HCT116 (cell line): ENCODE results near the gene SND1. TPM values are rescaled to one million over a fixed set of nuclear protein-coding genes. Genes with fewer than 3 reads are reported as not detected.

ENCODE experiments used
- ATAC-seq: fragments of 200-7000 bp; cut with Tn5 transposase; 2 replicates; pipeline ENCODE4 v1.9.1; 2020; ENCODE audit warnings: mild to moderate bottlenecking, moderate library complexity
- BruUV-seq: library from RNA; stranded (reverse); fragments of 400-500 nt; replicated peaks from 2 replicates; lab custom pipeline; 2021; lab: Mats Ljungman, UMichigan
- CTCF ChIA-PET: fragments of 300-600 bp; sonication (Branson Sonifier 250); formaldehyde crosslinking; loops from one replicate; lab custom pipeline; 2021; ENCODE audit warnings: antibody characterized with exemption; lab: Charles Lee
- POLR2A ChIA-PET: fragments of 300-600, 350-600 bp; sonication (Branson Sonifier 250); formaldehyde crosslinking; loops from one replicate; lab custom pipeline; 2021; ENCODE audit warnings: antibody characterized with exemption; lab: Charles Lee
- RAD21 ChIA-PET, 2 experiments: fragments of 300-600 bp; sonication (Branson Sonifier 250); formaldehyde crosslinking; loops; one replicate each; lab custom pipeline; 2023; ENCODE audit warnings: low total read pairs in 2 of 2; ENCODE audit not compliant: uncharacterized antibody in 2 of 2, unreplicated experiment in 2 of 2, low non-redundant PET in 1 of 2; lab: Charles Lee
- DNase-seq: peaks from one replicate; pipeline ENCODE4 v3.0.0-alpha.2; 2010; ENCODE audit warnings: low read depth, low spot score
- H2AFZ ChIP-seq: fragments of 200-600 bp; shearing (Covaris generic), sonication (generic); 2 replicates; pipeline ENCODE4 v1.6.1; 2017; ENCODE audit warnings: low read depth, mixed run types, mixed read lengths, antibody characterized with exemption, low read length; ENCODE audit not compliant: poor library complexity, severe bottlenecking
- H3K27ac ChIP-seq: 2 replicates; pipeline ENCODE4 v1.5.1; 2012; ENCODE audit warnings: low read depth, low read length
- H3K27me3 ChIP-seq: fragments of 200-600 bp; sonication (generic); 2 replicates; pipeline ENCODE4 v1.6.1; 2016; ENCODE audit warnings: mixed run types, low read length, mixed read lengths; ENCODE audit not compliant: insufficient read depth
- H3K36me3 ChIP-seq, 2 experiments: fragments of 200-500 bp in 1 of 2; fragments of 200-600 bp in 1 of 2; sonication (Bioruptor generic) in 1 of 2; sonication (generic) in 1 of 2; 2 replicates each; pipeline versions ENCODE4 v1.5.1 to v1.6.1; 2014 to 2016; ENCODE audit warnings: low read length in 2 of 2, inconsistent platforms in 1 of 2, mixed read lengths in 1 of 2, mixed run types in 1 of 2; ENCODE audit not compliant: insufficient read depth in 2 of 2, control insufficient read depth in 1 of 2
- H3K4me1 ChIP-seq, 2 experiments: fragments of 200-600 bp in 1 of 2; sonication (generic) in 1 of 2; 2 replicates each; pipeline versions ENCODE4 v1.5.1 to v1.6.1; 2012 to 2017; ENCODE audit warnings: low read length in 2 of 2, inconsistent platforms in 1 of 2, mild to moderate bottlenecking in 1 of 2, mixed read lengths in 1 of 2, mixed run types in 1 of 2, moderate library complexity in 1 of 2; ENCODE audit not compliant: insufficient read depth in 2 of 2, control insufficient read depth in 1 of 2
- H3K4me2 ChIP-seq: fragments of 200-600 bp; sonication (generic); 2 replicates; pipeline ENCODE4 v1.6.1; 2017; ENCODE audit warnings: mixed run types, low read length, mixed read lengths
- H3K4me3 ChIP-seq, 2 experiments: fragments of 200-600 bp in 1 of 2; sonication (generic) in 1 of 2; replicated peaks in 1 of 2; 2 replicates each; pipeline ENCODE4 v1.5.1; 2011 to 2016; ENCODE audit warnings: low read length in 2 of 2, control low read depth in 1 of 2, low read depth in 1 of 2, mild to moderate bottlenecking in 1 of 2, mixed read lengths in 1 of 2, mixed run types in 1 of 2
- H3K79me2 ChIP-seq: fragments of 200-600 bp; sonication (generic); 2 replicates; pipeline ENCODE4 v1.6.1; 2017; ENCODE audit warnings: mild to moderate bottlenecking, mixed run types, low read length, moderate library complexity, mixed read lengths; ENCODE audit not compliant: insufficient read depth
- H3K9ac ChIP-seq: fragments of 200-600 bp; sonication (generic); 2 replicates; pipeline ENCODE4 v1.6.1; 2016; ENCODE audit warnings: low read length, mixed read lengths
- H3K9me2 ChIP-seq: fragments of 200-600 bp; sonication (generic), shearing (Covaris generic); 2 replicates; pipeline ENCODE4 v1.6.1; 2017; ENCODE audit warnings: mixed run types, mild to moderate bottlenecking, moderate library complexity; ENCODE audit not compliant: insufficient read depth
- H3K9me3 ChIP-seq, 2 experiments: fragments of 200-500 bp in 1 of 2; fragments of 200-600 bp in 1 of 2; sonication (Bioruptor generic) in 1 of 2; sonication (generic) in 1 of 2; 2 replicates each; pipeline ENCODE4 v1.6.1; 2014 to 2017; ENCODE audit warnings: low read length in 2 of 2, mixed read lengths in 2 of 2, inconsistent platforms in 1 of 2, low read depth in 1 of 2, mild to moderate bottlenecking in 1 of 2, mixed run types in 1 of 2, moderate library complexity in 1 of 2; ENCODE audit not compliant: control insufficient read depth in 1 of 2, insufficient read depth in 1 of 2
- H4K20me1 ChIP-seq: fragments of 200-600 bp; sonication (generic), shearing (Covaris generic); 2 replicates; pipeline ENCODE4 v1.6.1; 2017; ENCODE audit warnings: mixed run types, mild to moderate bottlenecking, moderate library complexity; ENCODE audit not compliant: insufficient read depth
- CBX3 ChIP-seq: IDR thresholded peaks from 2 replicates; pipeline ENCODE4 v1.6.1; 2012; ENCODE audit warnings: low read depth
- EGR1 ChIP-seq: IDR thresholded peaks from 2 replicates; pipeline ENCODE4 v1.6.1; 2012; ENCODE audit warnings: low read depth
- EZH2 ChIP-seq: fragments of 200-600 bp; sonication (generic); IDR thresholded peaks from 2 replicates; pipeline ENCODE4 v1.6.1; 2017; ENCODE audit warnings: antibody characterized with exemption, mixed run types
- EZH2phosphoT487 ChIP-seq: fragments of 200-600 bp; IDR thresholded peaks from 2 replicates; pipeline ENCODE4 v1.6.1; 2018; ENCODE audit warnings: antibody characterized with exemption, borderline replicate concordance
- FOSL1 ChIP-seq: IDR thresholded peaks from 2 replicates; pipeline ENCODE4 v1.6.1; 2012; ENCODE audit warnings: low read depth
- JUND ChIP-seq: IDR thresholded peaks from 2 replicates; pipeline ENCODE4 v1.6.1; 2012
- MAX ChIP-seq: IDR thresholded peaks from 2 replicates; pipeline ENCODE4 v1.6.1; 2012
- POLR2A ChIP-seq: IDR thresholded peaks from 2 replicates; pipeline ENCODE4 v1.7.0; 2011; ENCODE audit warnings: borderline replicate concordance; ENCODE audit not compliant: insufficient read depth, insufficient read length; ENCODE audit errors: extremely low read depth
- POLR2AphosphoS5 ChIP-seq: IDR thresholded peaks from 2 replicates; pipeline ENCODE4 v1.6.1; 2011; ENCODE audit warnings: mild to moderate bottlenecking, low read depth, low read length, moderate library complexity
- RAD21 ChIP-seq: IDR thresholded peaks from 2 replicates; pipeline ENCODE4 v1.6.1; 2012; ENCODE audit warnings: low read depth, mild to moderate bottlenecking
- REST ChIP-seq: IDR thresholded peaks from 2 replicates; pipeline ENCODE4 v1.6.1; 2012; ENCODE audit warnings: low read depth
- SIN3A ChIP-seq: IDR thresholded peaks from 2 replicates; pipeline ENCODE4 v1.6.1; 2012; ENCODE audit warnings: low read depth
- SP1 ChIP-seq: IDR thresholded peaks from 2 replicates; pipeline ENCODE4 v1.6.1; 2012; ENCODE audit warnings: low read depth
- SRF ChIP-seq: IDR thresholded peaks from 2 replicates; pipeline ENCODE4 v1.6.1; 2012; ENCODE audit warnings: low read depth
- TCF7L2 ChIP-seq: IDR thresholded peaks from 2 replicates; pipeline ENCODE4 v1.7.0; 2011; ENCODE audit warnings: borderline replicate concordance, inconsistent platforms; ENCODE audit not compliant: insufficient read depth, insufficient read length; ENCODE audit errors: extremely low read depth
- YY1 ChIP-seq: IDR thresholded peaks from 2 replicates; pipeline ENCODE4 v1.6.1; 2011; ENCODE audit warnings: low read length, low read depth, moderate library complexity, mild to moderate bottlenecking; ENCODE audit not compliant: insufficient replicate concordance; ENCODE audit errors: extremely low read depth
- ZBTB33 ChIP-seq: IDR thresholded peaks from 2 replicates; pipeline ENCODE4 v1.6.1; 2011; ENCODE audit warnings: mild to moderate bottlenecking, low read length, moderate library complexity; ENCODE audit not compliant: insufficient replicate concordance; ENCODE audit errors: extremely low read depth
- ZFX ChIP-seq: fragments of 450-650 bp; IDR thresholded peaks from 2 replicates; pipeline ENCODE4 v1.6.1; 2017
- ZNF274 ChIP-seq: fragments of 200-500 bp; sonication (Bioruptor generic); IDR thresholded peaks from 2 replicates; pipeline ENCODE4 v1.6.1; 2014; ENCODE audit warnings: mild to moderate bottlenecking, low read depth, low read length, inconsistent platforms
- intact Hi-C: fragments of 100-400 bp; cut with micrococcal nuclease; formaldehyde crosslinking; loops from 2 replicates; pipeline ENCODE4 v1.10.0; 2022
- total RNA-seq: library from RNA; stranded (reverse); gene quantifications from one replicate; pipeline ENCODE4 v1.2.1, GENCODE V29; 2021; ENCODE audit not compliant: unreplicated experiment
- TF ChIP-seq, protein P1 (sequence below), 3 experiments: fragments of 200-600 bp in 1 of 3; sonication (generic) in 1 of 3; IDR thresholded peaks in 2 of 3; conservative IDR thresholded peaks in 1 of 3; 2 replicates each; pipeline ENCODE4 v1.5.1; 2012 to 2017; ENCODE audit warnings: low read depth in 2 of 3, low read length in 2 of 3, antibody characterized with exemption in 1 of 3, borderline replicate concordance in 1 of 3, control low read depth in 1 of 3, mild to moderate bottlenecking in 1 of 3, mixed read lengths in 1 of 3, mixed run types in 1 of 3, moderate library complexity in 1 of 3; ENCODE audit not compliant: insufficient read depth in 1 of 3

SND1 gene
- total RNA-seq, 1 experiment from 2014 or later, result 169 TPM

DNA sequence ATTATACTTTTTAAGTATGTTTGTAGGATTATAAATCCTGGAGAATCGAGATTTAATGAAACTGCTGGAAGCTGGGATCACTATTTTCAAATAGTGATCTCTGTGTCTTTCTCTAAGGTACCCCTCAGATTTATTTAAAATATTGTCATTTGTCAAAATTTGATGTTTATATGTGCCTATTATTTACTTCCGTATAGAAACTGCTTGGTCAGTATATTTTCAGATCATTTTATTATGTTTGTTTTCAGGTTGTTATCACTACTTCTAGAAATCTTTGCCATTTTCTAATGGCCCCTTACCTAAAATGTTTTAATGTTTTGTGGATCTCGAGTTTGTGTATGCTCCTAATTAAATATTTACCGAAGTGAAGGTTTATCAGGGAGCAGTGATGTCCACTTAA is 183.7 kb downstream of the SND1 start:
- intact Hi-C loops, result no loop called here
- Histone ChIP-seq H3K4me1 (no peaks in the 10 kb centered on the region), H3K79me2 (peaks cover 65% of the 10 kb centered on the region), H3K9ac (no peak overlapping the region), H3K9me3 (peaks cover 0 to 6% of the 10 kb centered on the region in 2 experiments; a peak in 2 of 4 replicates), H3K27ac (no peak overlapping the region), H2AFZ (no peak overlapping the region), H3K36me3 (0 out of 4 replicates have a peak, but pooled peaks cover 0 to 3% of the 10 kb centered on the region in 2 experiments), H3K9me2 (no peaks in the 10 kb centered on the region; the same call in 1 of the 2 replicates), H4K20me1 (peaks cover 4% of the 10 kb centered on the region; the same call in 1 of the 2 replicates), H3K4me3 (no peak overlapping the region)
- no TSS peak for BruUV-seq
- no peak for DNase-seq
- CTCF ChIA-PET, result no interaction called here
- TF ChIP-seq YY1 (no peak), ZBTB33 (no peak), TCF7L2 (no peak), POLR2A (no peak), CBX3 (no peak), RAD21 (no peak), EZH2phosphoT487 (no peak), MAX (no peak), ZNF274 (no peak), REST (no peak), POLR2AphosphoS5 (no peak), SIN3A (no peak), SP1 (no peak), SRF (no peak), FOSL1 (no peak), EZH2 (no peak), JUND (no peak), EGR1 (no peak), ZFX (no peak)
- TF ChIP-seq, protein P1, sequence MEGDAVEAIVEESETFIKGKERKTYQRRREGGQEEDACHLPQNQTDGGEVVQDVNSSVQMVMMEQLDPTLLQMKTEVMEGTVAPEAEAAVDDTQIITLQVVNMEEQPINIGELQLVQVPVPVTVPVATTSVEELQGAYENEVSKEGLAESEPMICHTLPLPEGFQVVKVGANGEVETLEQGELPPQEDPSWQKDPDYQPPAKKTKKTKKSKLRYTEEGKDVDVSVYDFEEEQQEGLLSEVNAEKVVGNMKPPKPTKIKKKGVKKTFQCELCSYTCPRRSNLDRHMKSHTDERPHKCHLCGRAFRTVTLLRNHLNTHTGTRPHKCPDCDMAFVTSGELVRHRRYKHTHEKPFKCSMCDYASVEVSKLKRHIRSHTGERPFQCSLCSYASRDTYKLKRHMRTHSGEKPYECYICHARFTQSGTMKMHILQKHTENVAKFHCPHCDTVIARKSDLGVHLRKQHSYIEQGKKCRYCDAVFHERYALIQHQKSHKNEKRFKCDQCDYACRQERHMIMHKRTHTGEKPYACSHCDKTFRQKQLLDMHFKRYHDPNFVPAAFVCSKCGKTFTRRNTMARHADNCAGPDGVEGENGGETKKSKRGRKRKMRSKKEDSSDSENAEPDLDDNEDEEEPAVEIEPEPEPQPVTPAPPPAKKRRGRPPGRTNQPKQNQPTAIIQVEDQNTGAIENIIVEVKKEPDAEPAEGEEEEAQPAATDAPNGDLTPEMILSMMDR (IDR thresholded peaks at IDR 0.05 in 2 of 3, conservative IDR thresholded peaks at IDR 0.05 in 1 of 3; ENCODE audit: borderline replicate concordance in 1 of 3, insufficient read depth in 1 of 3, low read depth in 2 of 3, low read length in 2 of 3), result no peak
- TF ChIP-seq, all 23 proteins: peak for 0
- no peak overlapping the region for H3K4me2 ChIP-seq
- no peaks in the 10 kb centered on the region for H3K27me3 ChIP-seq
- ATAC-seq, result no peak
- RAD21 ChIA-PET, result no interaction called here
- POLR2A ChIA-PET, result no interaction called here
